AG09309 (cell line): ENCODE measurements around the gene MYO7A.

ENCODE experiments used
- DNase-seq: peaks from one replicate; pipeline ENCODE4 v3.0.0-alpha.2; 2010; ENCODE audit warnings: low read depth
- H3K4me3 ChIP-seq: 2 replicates; pipeline ENCODE4 v1.5.1; 2011; ENCODE audit warnings: mild to moderate bottlenecking, low read depth, low read length, moderate library complexity; ENCODE audit not compliant: control insufficient read depth
- CTCF ChIP-seq: IDR thresholded peaks from 2 replicates; pipeline ENCODE4 v1.5.1; 2011; ENCODE audit warnings: mild to moderate bottlenecking, low read depth, low read length, inconsistent platforms; ENCODE audit not compliant: insufficient read depth, control insufficient read depth; ENCODE audit errors: missing control alignments

MYO7A gene

GRCh38 chr11:77214557-77214956, 86.5 kb downstream of the MYO7A start:
- no peak for DNase-seq
- no peak for TF ChIP-seq CTCF
- no peak overlapping the region for H3K4me3 ChIP-seq

- no peak for TF ChIP-seq CTCF
- H3K4me3 ChIP-seq = no peak overlapping the region
- no peak for DNase-seq
These were observed 87.1 kb downstream of the MYO7A start for GRCh38 chr11:77215106-77215505.

GRCh38 chr11:77217156-77217555, 89.1 kb downstream of the MYO7A start:
- TF ChIP-seq CTCF = no peak
- no peak for DNase-seq
- no peak overlapping the region for H3K4me3 ChIP-seq

- no peak for TF ChIP-seq CTCF
- no peak for DNase-seq
These were observed 95.8 kb downstream of the MYO7A start for GRCh38 chr11:77223797-77224196.

GRCh38 chr11:77230878-77231605, 103.0 kb downstream of the MYO7A start:
- no peak overlapping the region for H3K4me3 ChIP-seq
- no peak for DNase-seq
- TF ChIP-seq CTCF = no peak

More at GRCh38 chr11:77223797-77224196, 95.8 kb downstream of the MYO7A start:
- H3K4me3 ChIP-seq = no peak overlapping the region

GRCh38 chr11:77231800-77232199, 103.8 kb downstream of the MYO7A start:
- H3K4me3 ChIP-seq = no peak overlapping the region
- no peak for DNase-seq
- no peak for TF ChIP-seq CTCF

GRCh38 chr11:77232242-77232641, 104.2 kb downstream of the MYO7A start:
- H3K4me3 ChIP-seq = no peak overlapping the region
- no peak for TF ChIP-seq CTCF
- DNase-seq = no peak
